Measurements from ENCODE around the gene OXSR1.
"Not testable (repeated sequence)": the region's sequence is repeated elsewhere in the genome, so short reads cannot be mapped to it uniquely, and the experiment has no call there.

The OXSR1 gene

DNA sequence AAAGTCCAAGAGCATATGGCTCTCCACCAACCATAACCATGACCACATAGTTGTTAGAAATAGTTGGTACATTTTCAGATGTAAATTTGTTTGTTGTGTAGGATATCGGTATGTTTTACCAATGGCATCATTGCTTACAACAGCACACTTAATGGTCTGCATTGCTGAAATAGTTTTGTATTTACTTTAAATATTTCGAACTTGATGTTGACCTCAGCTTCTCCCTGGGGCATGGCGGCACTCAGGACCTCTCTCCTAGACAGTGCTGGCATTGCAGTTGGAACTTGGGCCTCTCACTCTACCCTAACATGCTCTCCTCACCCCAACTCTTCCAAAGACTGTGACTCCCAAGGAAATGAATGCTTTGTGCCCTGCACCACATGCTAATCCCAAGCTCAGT lies 105.3 kb downstream of the OXSR1 start:
- DNase-seq (ENCODE audit: low read depth) = no peak

DNA sequence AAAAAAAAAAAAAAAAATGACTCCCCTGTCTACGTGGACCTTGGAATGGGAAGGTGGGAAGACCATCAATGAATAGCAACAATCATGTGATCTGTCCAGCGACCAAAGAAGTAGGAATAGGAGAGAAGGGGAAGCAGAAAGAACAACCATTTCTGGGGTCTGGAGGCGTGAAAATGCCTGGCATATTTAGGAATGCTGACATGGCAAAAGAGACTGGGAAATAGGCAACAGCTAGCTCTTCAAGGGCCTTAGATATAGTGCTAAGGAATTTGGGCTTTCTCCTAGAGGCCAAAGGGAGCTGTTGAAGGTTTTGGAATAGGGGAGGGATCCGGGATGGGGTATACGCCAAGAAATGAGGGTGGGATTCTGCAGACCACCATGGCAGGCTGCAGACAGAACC lies 106.2 kb downstream of the OXSR1 start:
- DNase-seq (ENCODE audit: low read depth) = no peak

- no peak for DNase-seq (ENCODE audit: low read depth)
Observed at GRCh38 chr3:38274864-38275649, 109.7 kb downstream of the OXSR1 start.

DNA sequence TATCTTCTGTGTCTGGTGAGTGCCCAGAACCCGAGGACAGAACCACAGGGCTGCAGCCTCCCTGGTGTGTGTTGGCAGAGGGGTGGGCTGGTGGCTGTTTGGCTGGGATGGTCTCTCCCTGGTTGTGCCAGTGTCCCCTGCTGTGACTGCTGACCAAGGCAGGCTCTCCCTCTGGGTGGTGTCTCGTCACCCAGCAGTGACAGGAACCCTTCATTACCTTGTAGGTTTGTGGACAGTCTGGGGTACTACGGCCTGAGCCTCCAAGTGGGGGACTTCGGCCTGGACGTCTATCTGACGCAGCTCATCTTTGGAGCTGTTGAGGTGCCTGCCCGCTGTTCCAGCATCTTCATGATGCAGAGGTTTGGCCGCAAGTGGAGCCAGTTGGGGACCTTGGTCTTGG lies 110.3 kb downstream of the OXSR1 start:
- no peak for DNase-seq (ENCODE audit: low read depth)

GRCh38 chr3:38276081-38276916 lies 111.0 kb downstream of the OXSR1 start:
- DNase-seq (ENCODE audit: low read depth) = no peak

GRCh38 chr3:38276917-38277630 lies 111.7 kb downstream of the OXSR1 start:
- no peak for DNase-seq (ENCODE audit: low read depth)

GRCh38 chr3:38278841-38279240 lies 113.5 kb downstream of the OXSR1 start:
- DNase-seq (ENCODE audit: low read depth) = no peak

- no peak for DNase-seq (ENCODE audit: low read depth)
Observed at GRCh38 chr3:38281895-38282686, 116.8 kb downstream of the OXSR1 start, which contains the start of gene SLC22A14. TSS of gene SLC22A14 (plus strand) at chr3:38282294. CDS start at chr3:38306027, 23,733 bp downstream.

DNA sequence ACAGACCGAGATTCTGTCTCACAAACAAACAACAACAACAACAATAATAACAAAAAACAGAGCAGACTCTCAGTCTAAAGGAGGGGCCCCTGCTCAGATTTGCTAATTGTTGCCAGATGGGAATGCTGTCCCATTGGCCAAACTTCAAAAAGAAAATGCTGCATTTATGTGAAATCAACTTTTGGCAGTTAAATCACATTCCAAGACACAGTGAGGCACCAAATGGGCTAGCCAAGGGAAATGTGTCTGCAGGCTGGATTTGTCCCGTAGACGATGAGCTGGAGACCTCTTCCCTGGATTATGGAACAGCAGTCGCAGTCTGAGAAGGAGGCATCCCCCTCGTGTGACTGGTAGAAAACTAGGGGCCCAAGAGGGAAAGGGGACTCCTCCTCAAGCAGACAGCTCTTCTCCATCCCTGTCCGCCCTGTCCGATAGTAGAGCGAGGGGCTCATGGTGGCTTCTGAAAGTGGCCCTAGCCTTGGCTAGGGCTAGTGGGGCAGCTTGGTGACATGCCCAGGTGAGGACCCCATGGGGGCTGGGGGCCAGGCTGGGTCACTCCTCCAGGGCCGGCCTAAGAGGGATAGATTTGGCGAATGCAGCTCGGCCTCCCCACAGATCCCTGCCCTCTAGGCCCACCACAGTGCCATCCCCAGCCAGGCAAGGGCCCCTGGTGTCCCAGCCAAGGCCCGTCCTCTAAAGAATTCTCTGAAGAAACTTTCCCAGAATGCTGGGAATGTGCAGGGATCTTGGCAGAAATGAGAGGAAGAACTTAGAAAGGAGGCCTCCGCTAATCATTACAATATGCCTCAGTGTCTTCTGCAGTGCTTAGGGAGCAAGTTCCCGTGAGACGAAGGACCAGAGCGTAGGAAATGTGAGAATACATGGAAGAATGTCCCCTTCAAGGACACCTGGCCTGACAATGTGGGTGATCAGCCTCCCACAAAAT lies 118.7 kb downstream of the OXSR1 start:
- no peak for DNase-seq (ENCODE audit: low read depth)

DNA sequence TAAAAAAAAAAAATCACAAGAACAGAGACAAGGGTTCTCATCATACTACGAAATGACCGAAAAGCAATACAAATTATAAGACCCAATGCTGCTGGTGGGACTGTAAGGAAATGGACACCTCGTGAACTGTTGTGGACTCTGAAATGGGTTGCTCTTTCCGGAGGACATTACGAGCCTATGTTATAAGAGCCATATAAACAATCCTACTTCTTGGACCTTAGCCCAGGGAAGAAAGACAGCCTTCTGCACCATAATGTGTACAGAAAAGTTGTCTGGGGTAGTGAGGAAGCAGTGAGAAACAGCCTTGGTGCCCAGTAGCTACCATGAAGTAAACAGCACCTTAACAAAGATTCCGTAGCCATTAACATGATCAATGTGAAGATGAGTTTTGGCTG lies 119.4 kb downstream of the OXSR1 start:
- no peak for DNase-seq (ENCODE audit: low read depth)

DNA sequence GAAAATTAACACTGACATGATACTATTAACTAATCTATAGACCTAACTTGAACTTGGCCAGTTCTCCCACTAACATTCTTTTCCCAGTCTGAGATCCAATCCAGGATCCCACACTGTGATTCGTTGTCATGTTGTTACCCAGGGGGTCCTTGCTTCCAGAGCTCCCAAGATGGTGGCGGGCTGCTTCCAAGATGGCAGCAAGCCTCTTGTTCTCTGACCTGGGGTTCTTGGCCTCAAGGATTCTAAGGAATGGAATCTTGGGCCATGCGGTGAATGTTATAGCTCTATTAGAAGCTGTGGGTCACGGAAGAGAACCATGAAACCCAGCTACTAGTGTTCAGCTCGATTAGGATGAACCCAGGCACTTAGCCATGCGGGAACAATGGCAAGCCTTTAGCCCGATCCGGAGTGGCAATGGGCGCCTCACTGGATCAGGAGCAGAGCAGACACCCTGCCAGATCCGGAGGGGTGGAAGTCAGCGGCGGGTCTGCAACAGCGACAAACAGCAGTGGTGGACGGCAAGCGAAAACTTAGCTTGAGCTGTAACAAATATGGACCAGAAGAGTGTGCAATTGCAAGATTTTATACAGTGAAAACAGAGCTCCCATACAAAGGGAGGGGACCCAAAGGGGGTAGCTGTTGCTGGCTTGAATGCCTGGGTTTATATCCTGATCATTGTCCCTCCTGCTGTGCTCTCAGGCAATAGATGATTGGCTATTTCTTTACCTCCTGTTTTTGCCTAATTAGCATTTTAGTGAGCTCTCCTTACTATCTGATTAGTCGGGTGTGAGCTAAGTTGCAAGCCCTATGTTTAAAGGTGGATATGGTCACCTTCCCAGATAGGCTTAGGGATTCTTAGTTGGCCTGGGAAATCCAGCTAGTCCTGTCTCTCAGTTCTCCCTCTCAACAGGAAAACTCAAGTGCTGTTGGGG lies 124.2 kb downstream of the OXSR1 start:
- not testable (repeated sequence) for DNase-seq (ENCODE audit: low read depth)

DNA sequence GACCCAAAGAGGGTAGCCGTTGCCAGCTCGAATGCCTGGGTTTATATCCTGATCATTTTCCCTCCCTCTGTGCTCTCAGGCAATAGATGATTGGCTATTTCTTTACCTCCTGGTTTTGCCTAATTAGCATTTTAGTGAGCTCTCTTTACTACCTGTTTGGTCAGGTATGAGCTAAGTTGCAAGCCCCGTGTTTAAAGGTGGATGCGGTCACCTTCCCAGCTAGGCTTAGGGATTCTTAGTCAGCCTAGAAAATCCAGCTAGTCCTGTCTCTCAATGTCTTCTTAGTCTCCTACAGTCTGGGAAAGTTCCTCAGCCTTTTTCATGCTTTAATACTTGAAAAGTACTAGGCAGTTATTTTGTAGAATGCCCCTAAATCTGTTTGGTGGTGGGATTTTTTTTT lies 131.7 kb downstream of the OXSR1 start:
- not testable (repeated sequence) for DNase-seq (ENCODE audit: low read depth)

- no peak for DNase-seq (ENCODE audit: low read depth)
Observed at GRCh38 chr3:38297537-38297936, 132.2 kb downstream of the OXSR1 start.

DNA sequence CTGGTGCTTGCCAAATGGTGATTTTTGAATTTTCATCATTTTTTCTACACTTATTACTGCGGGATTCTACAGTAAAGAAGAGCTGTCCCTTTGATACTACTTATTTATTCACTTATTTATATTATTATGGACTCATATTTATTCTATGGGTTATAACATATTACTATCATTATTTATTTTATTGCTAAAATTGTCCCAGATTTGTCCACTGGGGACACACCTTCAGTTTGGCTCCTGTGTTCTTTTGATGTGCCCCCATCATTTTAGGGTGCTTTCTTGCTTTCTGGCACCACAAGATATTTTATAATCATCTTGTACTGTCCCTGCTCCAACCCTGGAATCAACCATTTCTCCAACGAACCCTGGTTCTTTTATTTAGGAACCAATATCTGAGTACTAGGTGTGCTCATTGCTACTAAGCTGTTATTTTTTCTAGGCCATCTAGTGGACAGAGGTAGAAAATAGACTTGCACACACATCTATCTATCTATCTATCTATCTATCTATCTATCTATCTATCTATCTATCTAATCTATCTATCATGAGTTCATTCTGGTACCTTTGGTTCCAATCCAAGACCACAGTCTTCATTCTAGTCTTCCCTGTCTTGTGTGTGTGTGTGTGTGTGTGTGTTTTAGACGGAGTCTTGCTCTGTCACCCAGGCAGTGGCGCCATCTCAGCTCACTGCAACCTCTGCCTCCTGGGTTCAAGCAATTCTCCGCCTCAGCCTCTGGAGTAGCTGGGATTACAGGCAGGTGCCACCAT lies 132.8 kb downstream of the OXSR1 start:
- DNase-seq (ENCODE audit: low read depth) = no peak

Data from activated T-cell treated with anti-CD3 and anti-CD28 coated beads for 1 hour (primary cell).